B cell (primary cell): ENCODE data around the gene UCHL3. TPM values are rescaled to one million over a fixed set of nuclear protein-coding genes. Genes with fewer than 3 reads are reported as not detected.

Source experiments
- ATAC-seq: fragments of 200-7000 bp; cut with Tn5 transposase; one replicate; pipeline ENCODE4 v1.10.0; 2021; ENCODE audit warnings: low read depth, mild to moderate bottlenecking, moderate number of reproducible peaks, moderate library complexity
- CTCF ChIA-PET: fragments of 350-600 bp; sonication (Branson Sonifier 250); formaldehyde crosslinking; loops from one replicate; lab custom pipeline; 2021; ENCODE audit warnings: antibody characterized with exemption, inconsistent platforms; lab: Charles Lee
- POLR2A ChIA-PET: fragments of 350-600 bp; sonication (Branson Sonifier 250); formaldehyde crosslinking; loops from one replicate; lab custom pipeline; 2021; ENCODE audit warnings: antibody characterized with exemption; lab: Charles Lee
- DNase-seq: peaks from one replicate; pipeline ENCODE4 v3.0.0; 2013
- H2AFZ ChIP-seq: 2 replicates; pipeline ENCODE4 v1.6.1; 2012; ENCODE audit warnings: mild to moderate bottlenecking, low read depth, low read length; ENCODE audit not compliant: insufficient read depth, poor library complexity, severe bottlenecking
- H3K27ac ChIP-seq, 2 donors: 1 replicate in 1 of 2; 2 replicates in 1 of 2; pipeline ENCODE4 v1.5.1; 2012 to 2013; ENCODE audit warnings: low read length in 2 of 2, mild to moderate bottlenecking in 2 of 2, moderate library complexity in 1 of 2
- H3K27me3 ChIP-seq, 4 experiments: fragments of 200-600 bp in 1 of 4; sonication (generic) in 1 of 4; replicated peaks in 1 of 4; 1 replicate in 2 of 4; 2 replicates in 2 of 4; pipeline versions ENCODE4 v1.6.1 to v1.7.0; 2013 to 2016; ENCODE audit warnings: low read length in 3 of 4, mild to moderate bottlenecking in 2 of 4, mixed read lengths in 1 of 4, moderate library complexity in 1 of 4; ENCODE audit not compliant: insufficient read depth in 4 of 4, control insufficient read depth in 3 of 4; ENCODE audit errors: control extremely low read depth in 1 of 4
- H3K36me3 ChIP-seq, 2 experiments: replicated peaks in 1 of 2; 1 replicate in 1 of 2; 2 replicates in 1 of 2; pipeline versions ENCODE4 v1.6.1 to v1.7.1; 2013; ENCODE audit warnings: low read length in 1 of 2; ENCODE audit not compliant: insufficient read depth in 2 of 2, control insufficient read depth in 1 of 2; ENCODE audit errors: control extremely low read depth in 1 of 2, extremely low read depth in 1 of 2
- H3K4me1 ChIP-seq, 2 donors: fragments of 200-600 bp in 1 of 2; sonication (generic) in 1 of 2; 1 replicate in 1 of 2; 2 replicates in 1 of 2; pipeline versions ENCODE4 v1.5.1 to v1.6.1; 2013 to 2017; ENCODE audit warnings: low read length in 2 of 2; ENCODE audit not compliant: control insufficient read depth in 2 of 2, insufficient read depth in 2 of 2
- H3K4me2 ChIP-seq: replicated peaks from 2 replicates; pipeline ENCODE3; 2012; ENCODE audit warnings: mild to moderate bottlenecking, low read depth, low read length; ENCODE audit not compliant: poor library complexity, severe bottlenecking
- H3K4me3 ChIP-seq, 5 experiments: fragments of 200-600 bp in 1 of 5; sonication (generic) in 1 of 5; 1 replicate in 3 of 5; 2 replicates in 2 of 5; pipeline versions ENCODE4 v1.5.1 to v1.7.0; 2011 to 2016; ENCODE audit warnings: low read length in 4 of 5, mild to moderate bottlenecking in 4 of 5, low read depth in 2 of 5, control low read depth in 1 of 5, moderate library complexity in 1 of 5; ENCODE audit not compliant: insufficient read depth in 1 of 5; ENCODE audit errors: control extremely low read depth in 1 of 5, extremely low read depth in 1 of 5
- H3K79me2 ChIP-seq: fragments of 200-600 bp; sonication (generic); one replicate; pipeline ENCODE4 v1.6.0; 2016; ENCODE audit warnings: low read length; ENCODE audit not compliant: control insufficient read depth, insufficient read depth
- H3K9ac ChIP-seq: fragments of 200-600 bp; sonication (generic); 2 replicates; pipeline ENCODE4 v1.6.1; 2017; ENCODE audit warnings: mild to moderate bottlenecking, low read length, moderate library complexity
- H3K9me3 ChIP-seq, 3 donors: one replicate each; pipeline versions ENCODE4 v1.6.1 to v1.7.1; 2013; ENCODE audit warnings: low read length in 2 of 3; ENCODE audit not compliant: control insufficient read depth in 2 of 3, insufficient read depth in 1 of 3; ENCODE audit errors: control extremely low read depth in 1 of 3
- H4K20me1 ChIP-seq: 2 replicates; pipeline ENCODE4 v1.6.0; 2012; ENCODE audit warnings: mild to moderate bottlenecking, low read length; ENCODE audit not compliant: insufficient read depth, control insufficient read depth, poor library complexity, severe bottlenecking
- H3K27ac Mint-ChIP-seq: one replicate; pipeline ENCODE4 v1.8.0; 2021; ENCODE audit warnings: mixed read lengths
- H3K27me3 Mint-ChIP-seq: one replicate; pipeline ENCODE4 v1.8.0; 2021; ENCODE audit warnings: mixed read lengths
- H3K4me1 Mint-ChIP-seq: one replicate; pipeline ENCODE4 v1.8.0; 2021; ENCODE audit warnings: mixed read lengths
- H3K4me3 Mint-ChIP-seq: one replicate; pipeline ENCODE4 v1.8.0; 2021; ENCODE audit warnings: mixed read lengths
- H3K9me3 Mint-ChIP-seq: one replicate; pipeline ENCODE4 v1.8.0; 2022; ENCODE audit warnings: mixed read lengths; ENCODE audit not compliant: insufficient read depth
- EZH2 ChIP-seq: IDR thresholded peaks from 2 replicates; pipeline ENCODE4 v1.6.1; 2012; ENCODE audit warnings: borderline replicate concordance, low read depth, mild to moderate bottlenecking, moderate library complexity, low read length; ENCODE audit not compliant: insufficient read depth, poor library complexity, severe bottlenecking
- WGBS: methylation state at CpG from one replicate; pipeline ENCODE4 v1.1.5; 2013; ENCODE audit warnings: missing lambda C conversion rate; ENCODE audit not compliant: insufficient coverage; 5-methylcytosine and 5-hydroxymethylcytosine counted together
- intact Hi-C: fragments of 100-400 bp; cut with micrococcal nuclease; formaldehyde crosslinking; loops from one replicate; pipeline ENCODE4 v1.10.0; 2022
- polyA plus RNA-seq: library from polyadenylated mRNA; depleted of rRNA; stranded (reverse); fragments of >200 nt; gene quantifications from 2 replicates; pipeline ENCODE4 v1.2.3, GENCODE V29; 2012
- total RNA-seq, 2 donors: library from RNA; stranded (reverse); fragments of 120-200 nt in 1 of 2; gene quantifications; 1 replicate in 1 of 2; 2 replicates in 1 of 2; pipeline versions ENCODE4 v1.2.3 to v1.2.4, GENCODE V29; 2013 to 2022
- TF ChIP-seq, protein P1 (sequence below): fragments of 200-600 bp; IDR thresholded peaks from one replicate; pipeline ENCODE4 v1.8.0; 2022; ENCODE audit warnings: antibody characterized with exemption, mild to moderate bottlenecking

UCHL3 gene
- total and polyA plus RNA-seq, 2 donors (not counting 1 experiment from before 2014, with no cell fraction given): 13.3 to 13.5 TPM

- Histone ChIP-seq H3K4me1 (peaks cover 13 to 16% of the 10 kb centered on the region in 2 donors), H3K27ac (peak overlapping the region in 1 of 2 donors; percentile 16), H3K9me3 (no peaks in the 10 kb centered on the region), H3K4me2 (peak overlapping the region; percentile 37), H3K9ac (peak overlapping the region; percentile 6), H3K36me3 (no peaks in the 10 kb centered on the region), H3K4me3 (no peak overlapping the region), H3K79me2 (peaks cover 7% of the 10 kb centered on the region), H3K27me3 (no peaks in the 10 kb centered on the region), H4K20me1 (no peaks in the 10 kb centered on the region), H2AFZ (no peak overlapping the region)
- DNase-seq (peak; percentile 28), ATAC-seq (peak; percentile 66)
- Mint-ChIP-seq H3K27ac (peak overlapping the region; percentile 66), H3K4me3 (peak overlapping the region; percentile 18), H3K9me3 (no peaks in the 10 kb centered on the region), H3K4me1 (peaks cover 25% of the 10 kb centered on the region), H3K27me3 (no peaks in the 10 kb centered on the region)
- WGBS: no CpG with 5 or more reads among the region's 1 CpG
- no peak for TF ChIP-seq EZH2
- TF ChIP-seq, protein P1, sequence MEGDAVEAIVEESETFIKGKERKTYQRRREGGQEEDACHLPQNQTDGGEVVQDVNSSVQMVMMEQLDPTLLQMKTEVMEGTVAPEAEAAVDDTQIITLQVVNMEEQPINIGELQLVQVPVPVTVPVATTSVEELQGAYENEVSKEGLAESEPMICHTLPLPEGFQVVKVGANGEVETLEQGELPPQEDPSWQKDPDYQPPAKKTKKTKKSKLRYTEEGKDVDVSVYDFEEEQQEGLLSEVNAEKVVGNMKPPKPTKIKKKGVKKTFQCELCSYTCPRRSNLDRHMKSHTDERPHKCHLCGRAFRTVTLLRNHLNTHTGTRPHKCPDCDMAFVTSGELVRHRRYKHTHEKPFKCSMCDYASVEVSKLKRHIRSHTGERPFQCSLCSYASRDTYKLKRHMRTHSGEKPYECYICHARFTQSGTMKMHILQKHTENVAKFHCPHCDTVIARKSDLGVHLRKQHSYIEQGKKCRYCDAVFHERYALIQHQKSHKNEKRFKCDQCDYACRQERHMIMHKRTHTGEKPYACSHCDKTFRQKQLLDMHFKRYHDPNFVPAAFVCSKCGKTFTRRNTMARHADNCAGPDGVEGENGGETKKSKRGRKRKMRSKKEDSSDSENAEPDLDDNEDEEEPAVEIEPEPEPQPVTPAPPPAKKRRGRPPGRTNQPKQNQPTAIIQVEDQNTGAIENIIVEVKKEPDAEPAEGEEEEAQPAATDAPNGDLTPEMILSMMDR: no peak
- intact Hi-C loops: no loop called here
- CTCF ChIA-PET: interaction anchor here (2.7 kb wide), 1 partner anchor 48 kb away, joined by 8 read pairs; no protein-coding TSS in a partner anchor
- POLR2A ChIA-PET: no interaction called here
Measured at GRCh38 chr13:75647126-75647784, 97.7 kb downstream of the UCHL3 start.

DNA sequence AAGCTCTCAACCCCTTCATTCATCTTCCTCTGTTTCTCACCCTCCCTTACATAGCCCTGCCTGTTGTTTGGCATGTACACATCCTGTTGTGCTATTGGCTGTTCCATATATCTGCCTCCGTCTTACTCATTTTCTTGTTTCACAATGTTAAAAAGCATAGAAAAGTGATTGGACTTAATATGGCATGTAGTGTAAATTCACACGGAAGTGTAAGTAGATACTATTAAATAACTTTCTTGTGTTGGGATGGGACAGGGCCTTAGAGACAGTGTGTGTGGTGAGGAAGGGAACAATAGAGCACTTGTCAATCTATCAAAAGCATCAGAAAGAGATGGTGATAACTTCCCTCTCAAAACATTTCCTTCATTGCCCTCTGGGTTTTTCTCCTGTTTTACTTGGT is 98.9 kb downstream of the UCHL3 start:
- H3K4me1 ChIP-seq: peaks cover 13 to 16% of the 10 kb centered on the region in 2 donors
- H2AFZ ChIP-seq: no peak overlapping the region
- H4K20me1 ChIP-seq: no peaks in the 10 kb centered on the region
- Mint-ChIP-seq H3K27ac (no peak overlapping the region), H3K9me3 (no peaks in the 10 kb centered on the region), H3K4me3 (no peak overlapping the region), H3K4me1 (peaks cover 25% of the 10 kb centered on the region), H3K27me3 (no peaks in the 10 kb centered on the region)
- H3K4me3 ChIP-seq: no peak overlapping the region
- ChIA-PET POLR2A (no interaction called here), CTCF (interaction anchor here (2.7 kb wide), 1 partner anchor 47 kb away, joined by 8 read pairs; no protein-coding TSS in a partner anchor)
- DNase-seq (no peak), ATAC-seq (no peak)
- no peak overlapping the region for H3K9ac ChIP-seq
- H3K27ac ChIP-seq: no peak overlapping the region
- H3K36me3 ChIP-seq: no peaks in the 10 kb centered on the region
- H3K27me3 ChIP-seq: no peaks in the 10 kb centered on the region
- H3K79me2 ChIP-seq: peaks cover 7% of the 10 kb centered on the region
- intact Hi-C loops: no loop called here
- H3K9me3 ChIP-seq: no peaks in the 10 kb centered on the region
- 40% methylated on average over 1 of the region's 2 CpGs for WGBS
- H3K4me2 ChIP-seq: no peak overlapping the region
- TF ChIP-seq EZH2: no peak
- TF ChIP-seq, protein P1: no peak
